SU-DHL-6 (cell line): ENCODE measurements around the gene GATA3.

Experiments used
- H2AFZ ChIP-seq: fragments of 200-600 bp; sonication (generic); 2 replicates; pipeline ENCODE4 v1.6.1; 2014; ENCODE audit warnings: low read depth, mild to moderate bottlenecking, moderate library complexity, mixed read lengths, antibody characterized with exemption, low read length; ENCODE audit not compliant: severe bottlenecking
- H3F3A ChIP-seq: fragments of 200-600 bp; shearing (Covaris generic); 2 replicates; pipeline ENCODE4 v1.6.0; 2016; ENCODE audit warnings: antibody characterized with exemption, mild to moderate bottlenecking; ENCODE audit not compliant: insufficient read depth
- H3K27ac ChIP-seq: fragments of 200-600 bp; sonication (generic); 2 replicates; pipeline ENCODE4 v1.5.1; 2016; ENCODE audit warnings: low read depth, mild to moderate bottlenecking, low read length, moderate library complexity, mixed read lengths
- H3K27me3 ChIP-seq: fragments of 200-600 bp; sonication (generic), shearing (Covaris generic); 2 replicates; pipeline ENCODE4 v1.6.0; 2014; ENCODE audit warnings: mild to moderate bottlenecking, low read length
- H3K36me3 ChIP-seq: fragments of 200-600 bp; sonication (generic); 2 replicates; pipeline ENCODE4 v1.6.1; 2014; ENCODE audit warnings: mild to moderate bottlenecking, low read length, mixed read lengths
- H3K4me2 ChIP-seq: fragments of 300-600, 200-600 bp; shearing (Covaris generic), sonication (generic); 2 replicates; pipeline ENCODE4 v1.6.0; 2014; ENCODE audit warnings: low read length, low read depth, mild to moderate bottlenecking; ENCODE audit not compliant: poor library complexity, severe bottlenecking
- H3K4me3 ChIP-seq: fragments of 200-600 bp; sonication (generic); 2 replicates; pipeline ENCODE4 v1.5.1; 2014; ENCODE audit warnings: antibody characterized with exemption, low read length, mild to moderate bottlenecking, mixed read lengths; ENCODE audit not compliant: insufficient read depth, poor library complexity, severe bottlenecking
- H3K79me2 ChIP-seq: fragments of 200-600 bp; sonication (generic); 2 replicates; pipeline ENCODE4 v1.6.1; 2014; ENCODE audit warnings: mild to moderate bottlenecking, low read length, moderate library complexity; ENCODE audit not compliant: insufficient read depth
- H3K9ac ChIP-seq: fragments of 200-600 bp; sonication (generic); 2 replicates; pipeline ENCODE4 v1.7.0; 2014; ENCODE audit warnings: mild to moderate bottlenecking, low read length
- H3K9me2 ChIP-seq: fragments of 200-600 bp; sonication (generic); replicated peaks from 2 replicates; pipeline ENCODE4 v1.6.1; 2014; ENCODE audit warnings: low read length; ENCODE audit not compliant: insufficient read depth
- H3K9me3 ChIP-seq: fragments of 200-600 bp; sonication (generic); 2 replicates; pipeline ENCODE4 v1.6.1; 2014; ENCODE audit warnings: low read length, mixed read lengths; ENCODE audit not compliant: insufficient read depth
- H4K20me1 ChIP-seq: fragments of 200-600 bp; sonication (generic); 2 replicates; pipeline ENCODE4 v1.6.1; 2014; ENCODE audit warnings: low read depth, mild to moderate bottlenecking, antibody characterized with exemption, low read length, moderate library complexity, mixed read lengths
- EZH2phosphoT487 ChIP-seq: fragments of 200-600 bp; sonication (generic), shearing (Covaris generic); conservative IDR thresholded peaks from 2 replicates; pipeline ENCODE4 v1.6.1; 2018; ENCODE audit warnings: mild to moderate bottlenecking, antibody characterized with exemption, low read length, moderate library complexity, mixed read lengths
- TF ChIP-seq, protein P1 (sequence below): fragments of 200-600 bp; sonication (generic); IDR thresholded peaks from one replicate; pipeline ENCODE4 v1.5.1; 2017; ENCODE audit warnings: antibody characterized with exemption, mild to moderate bottlenecking, low read length, moderate library complexity; ENCODE audit not compliant: insufficient read depth, poor library complexity, severe bottlenecking

Gene GATA3

GRCh38 chr10:8053446-8054243, 843 bp upstream of the GATA3 start:
- no peaks in the 10 kb centered on the region for H3K27me3 ChIP-seq
- no peak overlapping the region for H3K9ac ChIP-seq
- no peak overlapping the region for H2AFZ ChIP-seq

DNA sequence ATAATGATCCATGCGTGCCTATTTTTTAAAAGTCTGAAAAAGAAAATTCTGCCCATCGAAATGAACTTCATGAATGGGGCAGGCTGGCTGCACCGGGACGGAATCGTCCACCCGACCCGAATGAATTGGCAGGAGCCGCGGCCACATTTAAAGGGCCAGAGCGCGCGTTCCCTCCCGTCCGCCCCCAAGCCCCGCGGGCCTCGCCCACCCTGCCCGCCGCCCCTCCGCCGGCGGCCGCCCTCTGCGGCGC, 319 bp upstream of the GATA3 start:
- H3K9me2 ChIP-seq = no peaks in the 10 kb centered on the region
- TF ChIP-seq, protein P1, sequence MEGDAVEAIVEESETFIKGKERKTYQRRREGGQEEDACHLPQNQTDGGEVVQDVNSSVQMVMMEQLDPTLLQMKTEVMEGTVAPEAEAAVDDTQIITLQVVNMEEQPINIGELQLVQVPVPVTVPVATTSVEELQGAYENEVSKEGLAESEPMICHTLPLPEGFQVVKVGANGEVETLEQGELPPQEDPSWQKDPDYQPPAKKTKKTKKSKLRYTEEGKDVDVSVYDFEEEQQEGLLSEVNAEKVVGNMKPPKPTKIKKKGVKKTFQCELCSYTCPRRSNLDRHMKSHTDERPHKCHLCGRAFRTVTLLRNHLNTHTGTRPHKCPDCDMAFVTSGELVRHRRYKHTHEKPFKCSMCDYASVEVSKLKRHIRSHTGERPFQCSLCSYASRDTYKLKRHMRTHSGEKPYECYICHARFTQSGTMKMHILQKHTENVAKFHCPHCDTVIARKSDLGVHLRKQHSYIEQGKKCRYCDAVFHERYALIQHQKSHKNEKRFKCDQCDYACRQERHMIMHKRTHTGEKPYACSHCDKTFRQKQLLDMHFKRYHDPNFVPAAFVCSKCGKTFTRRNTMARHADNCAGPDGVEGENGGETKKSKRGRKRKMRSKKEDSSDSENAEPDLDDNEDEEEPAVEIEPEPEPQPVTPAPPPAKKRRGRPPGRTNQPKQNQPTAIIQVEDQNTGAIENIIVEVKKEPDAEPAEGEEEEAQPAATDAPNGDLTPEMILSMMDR = no peak
- no peak for TF ChIP-seq EZH2phosphoT487
- no peaks in the 10 kb centered on the region for H4K20me1 ChIP-seq
- H2AFZ ChIP-seq = no peak overlapping the region
- H3K9me3 ChIP-seq = no peaks in the 10 kb centered on the region
- H3K4me3 ChIP-seq = no peak overlapping the region
- H3K27ac ChIP-seq = no peak overlapping the region
- no peaks in the 10 kb centered on the region for H3F3A ChIP-seq
- no peak overlapping the region for H3K4me2 ChIP-seq
- H3K79me2 ChIP-seq = no peaks in the 10 kb centered on the region
- H3K36me3 ChIP-seq = no peaks in the 10 kb centered on the region
- no peak overlapping the region for H3K9ac ChIP-seq
- no peaks in the 10 kb centered on the region for H3K27me3 ChIP-seq

More at GRCh38 chr10:8053446-8054243, 843 bp upstream of the GATA3 start:
- H3K9me2 ChIP-seq = no peaks in the 10 kb centered on the region
- H3K4me3 ChIP-seq = no peak overlapping the region
- TF ChIP-seq, protein P1 = no peak
- no peak for TF ChIP-seq EZH2phosphoT487
- no peaks in the 10 kb centered on the region for H4K20me1 ChIP-seq
- H3F3A ChIP-seq = no peaks in the 10 kb centered on the region
- H3K36me3 ChIP-seq = no peaks in the 10 kb centered on the region
- no peak overlapping the region for H3K27ac ChIP-seq
- no peak overlapping the region for H3K4me2 ChIP-seq
- H3K9me3 ChIP-seq = no peaks in the 10 kb centered on the region
- no peaks in the 10 kb centered on the region for H3K79me2 ChIP-seq

DNA sequence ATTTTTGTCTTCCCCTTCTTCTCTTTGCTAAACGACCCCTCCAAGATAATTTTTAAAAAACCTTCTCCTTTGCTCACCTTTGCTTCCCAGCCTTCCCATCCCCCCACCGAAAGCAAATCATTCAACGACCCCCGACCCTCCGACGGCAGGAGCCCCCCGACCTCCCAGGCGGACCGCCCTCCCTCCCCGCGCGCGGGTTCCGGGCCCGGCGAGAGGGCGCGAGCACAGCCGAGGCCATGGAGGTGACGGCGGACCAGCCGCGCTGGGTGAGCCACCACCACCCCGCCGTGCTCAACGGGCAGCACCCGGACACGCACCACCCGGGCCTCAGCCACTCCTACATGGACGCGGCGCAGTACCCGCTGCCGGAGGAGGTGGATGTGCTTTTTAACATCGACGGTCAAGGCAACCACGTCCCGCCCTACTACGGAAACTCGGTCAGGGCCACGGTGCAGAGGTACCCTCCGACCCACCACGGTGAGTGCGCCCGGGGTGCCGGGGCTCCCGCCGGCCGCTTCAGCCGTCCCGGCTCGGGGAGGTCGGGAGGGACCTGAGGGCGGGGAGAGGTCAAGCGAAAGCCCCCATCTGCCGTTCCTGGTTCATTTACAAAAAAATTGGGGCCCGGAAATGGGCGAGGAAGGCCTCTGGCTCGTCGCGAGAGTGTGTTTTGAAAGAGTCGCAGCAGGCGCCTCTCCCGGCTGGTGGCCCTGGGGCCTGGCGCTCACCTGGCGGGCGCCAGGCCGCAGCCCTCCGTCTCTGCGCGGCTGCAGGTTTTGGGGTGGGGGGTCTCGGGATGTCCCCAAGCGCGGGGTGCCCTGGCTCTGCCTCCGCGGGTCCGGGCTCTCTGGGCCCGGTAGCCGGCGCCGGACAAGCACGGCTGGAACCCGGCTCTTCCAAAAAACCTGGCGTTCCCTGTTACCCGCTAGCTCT, 1.2 kb downstream of the GATA3 start:
- no peak for TF ChIP-seq EZH2phosphoT487
- TF ChIP-seq, protein P1 = no peak
- Histone ChIP-seq H3K4me3 (no peak overlapping the region), H3K9ac (no peak overlapping the region), H2AFZ (no peak overlapping the region), H4K20me1 (no peaks in the 10 kb centered on the region), H3K4me2 (no peak overlapping the region), H3F3A (no peaks in the 10 kb centered on the region), H3K9me3 (no peaks in the 10 kb centered on the region), H3K27ac (no peak overlapping the region), H3K9me2 (no peaks in the 10 kb centered on the region), H3K79me2 (no peaks in the 10 kb centered on the region), H3K36me3 (no peaks in the 10 kb centered on the region), H3K27me3 (no peaks in the 10 kb centered on the region)
